GM23338 (cell line): ENCODE results near the gene CAPNS2.

ENCODE experiments used
- CTCF ChIP-seq, 2 experiments: fragments of 200-600 bp in 1 of 2; sonication (generic) in 1 of 2; conservative IDR thresholded peaks; 2 replicates each; pipeline versions ENCODE4 v1.5.1 to v1.6.1; 2016 to 2017; ENCODE audit warnings: antibody characterized with exemption in 2 of 2, low read depth in 2 of 2, mild to moderate bottlenecking in 2 of 2, moderate library complexity in 1 of 2
- ETS1 ChIP-seq: IDR thresholded peaks from 2 replicates; pipeline ENCODE4 v1.6.1; 2016; ENCODE audit warnings: antibody characterized with exemption
- POLR2AphosphoS5 ChIP-seq: IDR thresholded peaks from 2 replicates; pipeline ENCODE4 v1.6.1; 2016; ENCODE audit warnings: antibody characterized with exemption, low read depth
- TF ChIP-seq, protein P1 (sequence below): IDR thresholded peaks from one replicate; pipeline ENCODE4 v1.6.1; 2018; ENCODE audit warnings: antibody characterized with exemption; ENCODE audit not compliant: unreplicated experiment

DNA sequence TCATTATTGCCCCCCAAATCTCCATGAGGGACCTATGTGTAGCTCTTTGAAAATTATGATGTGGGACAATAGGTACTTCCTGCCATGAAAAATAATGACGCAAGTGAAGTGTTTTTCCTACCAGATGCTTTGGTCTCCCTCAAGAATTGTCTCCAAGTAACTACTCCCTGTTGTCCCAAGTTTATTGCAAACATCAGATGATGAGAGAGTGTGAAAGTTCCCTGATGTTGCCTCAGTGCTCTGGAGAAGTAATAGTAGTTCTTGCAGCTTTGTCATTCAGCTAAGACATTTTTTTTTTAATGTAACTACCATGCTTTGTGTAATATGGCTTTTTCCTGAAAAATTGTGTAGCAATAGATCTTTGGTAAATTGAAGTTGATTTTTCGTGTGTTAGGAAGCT, 37.5 kb upstream of the CAPNS2 start:
- TF ChIP-seq ETS1 (no peak), POLR2AphosphoS5 (no peak), CTCF (conservative IDR thresholded peaks at IDR 0.05; ENCODE audit: low read depth in 2 of 2) (no peak)
- TF ChIP-seq, protein P1, sequence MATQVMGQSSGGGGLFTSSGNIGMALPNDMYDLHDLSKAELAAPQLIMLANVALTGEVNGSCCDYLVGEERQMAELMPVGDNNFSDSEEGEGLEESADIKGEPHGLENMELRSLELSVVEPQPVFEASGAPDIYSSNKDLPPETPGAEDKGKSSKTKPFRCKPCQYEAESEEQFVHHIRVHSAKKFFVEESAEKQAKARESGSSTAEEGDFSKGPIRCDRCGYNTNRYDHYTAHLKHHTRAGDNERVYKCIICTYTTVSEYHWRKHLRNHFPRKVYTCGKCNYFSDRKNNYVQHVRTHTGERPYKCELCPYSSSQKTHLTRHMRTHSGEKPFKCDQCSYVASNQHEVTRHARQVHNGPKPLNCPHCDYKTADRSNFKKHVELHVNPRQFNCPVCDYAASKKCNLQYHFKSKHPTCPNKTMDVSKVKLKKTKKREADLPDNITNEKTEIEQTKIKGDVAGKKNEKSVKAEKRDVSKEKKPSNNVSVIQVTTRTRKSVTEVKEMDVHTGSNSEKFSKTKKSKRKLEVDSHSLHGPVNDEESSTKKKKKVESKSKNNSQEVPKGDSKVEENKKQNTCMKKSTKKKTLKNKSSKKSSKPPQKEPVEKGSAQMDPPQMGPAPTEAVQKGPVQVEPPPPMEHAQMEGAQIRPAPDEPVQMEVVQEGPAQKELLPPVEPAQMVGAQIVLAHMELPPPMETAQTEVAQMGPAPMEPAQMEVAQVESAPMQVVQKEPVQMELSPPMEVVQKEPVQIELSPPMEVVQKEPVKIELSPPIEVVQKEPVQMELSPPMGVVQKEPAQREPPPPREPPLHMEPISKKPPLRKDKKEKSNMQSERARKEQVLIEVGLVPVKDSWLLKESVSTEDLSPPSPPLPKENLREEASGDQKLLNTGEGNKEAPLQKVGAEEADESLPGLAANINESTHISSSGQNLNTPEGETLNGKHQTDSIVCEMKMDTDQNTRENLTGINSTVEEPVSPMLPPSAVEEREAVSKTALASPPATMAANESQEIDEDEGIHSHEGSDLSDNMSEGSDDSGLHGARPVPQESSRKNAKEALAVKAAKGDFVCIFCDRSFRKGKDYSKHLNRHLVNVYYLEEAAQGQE: no peak
